MM.1S (cell line): ENCODE measurements around the gene RCAN1.
"Not testable (repeated sequence)": the region's sequence is repeated elsewhere in the genome, so short reads cannot be mapped to it uniquely, and the experiment has no call there.

ENCODE experiments used
- CTCF ChIP-seq: fragments of 300-600 bp; sonication (generic); IDR thresholded peaks from 2 replicates; pipeline ENCODE4 v1.5.1; 2016; ENCODE audit warnings: antibody characterized with exemption, low read length, mixed read lengths
- EZH2phosphoT487 ChIP-seq: fragments of 300-600 bp; sonication (generic); IDR thresholded peaks from 2 replicates; pipeline ENCODE4 v1.6.1; 2018; ENCODE audit warnings: antibody characterized with exemption, low read length

GRCh38 chr21:34483854-34484253 is 131.1 kb downstream of the RCAN1 start:
- not testable (repeated sequence) for TF ChIP-seq CTCF, EZH2phosphoT487
